Thoracic aorta (tissue), 2 donors: ENCODE data around the gene AGAP5. TPM values are rescaled to one million over a fixed set of nuclear protein-coding genes. Genes with fewer than 3 reads are reported as not detected.
"Not testable (repeated sequence)": the region's sequence is repeated elsewhere in the genome, so short reads cannot be mapped to it uniquely, and the experiment has no call there.

Experiments
- ATAC-seq: fragments of 150-250 bp; one replicate; pipeline ENCODE4 v1.8.0; 2017; ENCODE audit warnings: low read depth; ENCODE audit not compliant: insufficient number of reproducible peaks, low FRiP score
- DNase-seq: peaks from one replicate; pipeline ENCODE4 v3.0.0-alpha.2; 2020; ENCODE audit warnings: low spot score
- H3K27ac ChIP-seq, 2 donors: fragments of 200-600 bp; sonication (generic); 1 replicate in 1 of 2; 2 replicates in 1 of 2; pipeline ENCODE4 v1.5.1; 2016; ENCODE audit warnings: mild to moderate bottlenecking in 2 of 2, moderate library complexity in 2 of 2
- H3K27me3 ChIP-seq: fragments of 200-600 bp; sonication (generic); replicated peaks from 2 replicates; pipeline ENCODE4 v1.6.0; 2016; ENCODE audit warnings: mild to moderate bottlenecking; ENCODE audit not compliant: insufficient read depth
- H3K36me3 ChIP-seq: fragments of 200-600 bp; sonication (generic); one replicate; pipeline ENCODE4 v1.5.1; 2016
- H3K4me1 ChIP-seq, 2 donors: fragments of 200-600 bp; sonication (generic); 1 replicate in 1 of 2; 2 replicates in 1 of 2; pipeline versions ENCODE4 v1.5.1 to v1.6.0; 2016; ENCODE audit warnings: low read depth in 2 of 2, mild to moderate bottlenecking in 1 of 2; ENCODE audit not compliant: control insufficient read depth in 1 of 2
- H3K4me3 ChIP-seq: fragments of 200-600 bp; sonication (generic); 2 replicates; pipeline ENCODE4 v1.5.1; 2016; ENCODE audit warnings: mild to moderate bottlenecking
- H3K9me3 ChIP-seq: fragments of 200-600 bp; sonication (generic); 2 replicates; pipeline ENCODE4 v1.5.1; 2016
- total RNA-seq, 2 donors: library from RNA; depleted of rRNA; stranded (reverse); fragments of >200 nt; gene quantifications; one replicate each; pipeline versions ENCODE4 v1.1.0 to v1.2.3, GENCODE V29; 2016
- TF ChIP-seq, protein P1 (sequence below): fragments of 200-600 bp; sonication (generic); IDR thresholded peaks from one replicate; pipeline ENCODE4 v1.5.1; 2019; ENCODE audit warnings: antibody characterized with exemption

Gene AGAP5
- 10 to 100 TPM in 1 of 2 donors, 1 to 10 TPM in 1; 4.5 to 10.9 TPM for total RNA-seq

DNA sequence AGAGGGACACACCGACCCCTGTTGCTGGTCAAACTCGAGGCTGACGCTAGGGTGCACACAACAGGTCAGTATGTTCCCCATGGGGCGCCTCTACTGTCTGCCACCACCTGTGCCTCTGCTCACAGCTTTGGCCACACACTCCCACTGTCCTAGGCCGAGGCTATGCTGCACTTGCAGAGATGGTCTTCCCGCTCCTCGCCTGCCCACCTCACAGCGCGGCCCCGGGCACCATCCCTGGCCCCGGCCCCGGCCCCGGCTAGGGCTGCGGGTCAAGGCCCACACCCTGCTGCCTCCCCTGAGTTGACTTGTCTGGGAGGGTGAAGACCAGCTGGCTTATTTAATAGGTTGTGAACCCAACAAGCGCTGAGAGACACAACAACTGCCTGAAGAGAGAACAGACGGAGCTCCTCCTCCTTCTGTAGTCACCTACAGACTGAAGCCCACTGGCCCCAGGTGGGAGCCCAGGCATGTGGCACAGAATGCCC lies at the start of gene AGAP5:
TSS of gene AGAP5 (minus strand) at position 435 of the 485 bp plus-strand sequence. CDS start at position 81, 354 bp downstream.
- not testable (repeated sequence) for H3K9me3 ChIP-seq, H3K27ac ChIP-seq, H3K27me3 ChIP-seq, ATAC-seq, H3K4me1 ChIP-seq, H3K4me3 ChIP-seq, H3K36me3 ChIP-seq, DNase-seq

DNA sequence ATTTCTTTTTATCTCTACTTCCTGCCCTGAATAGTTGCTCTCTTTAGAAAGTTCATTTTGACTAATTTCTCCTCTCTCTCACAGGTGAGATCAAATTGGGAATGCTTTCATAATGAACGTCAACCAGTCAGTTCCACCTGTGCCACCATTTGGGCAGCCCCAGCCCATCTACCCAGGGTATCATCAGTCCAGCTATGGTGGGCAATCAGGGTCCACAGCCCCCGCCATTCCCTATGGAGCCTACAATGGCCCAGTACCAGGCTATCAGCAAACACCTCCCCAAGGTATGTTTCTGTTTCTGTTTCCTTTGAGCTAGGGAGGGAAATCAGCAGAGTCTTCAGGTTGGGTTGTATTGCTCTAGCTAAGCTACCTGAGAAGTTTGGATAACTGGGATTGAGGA lies 48.8 kb upstream of the AGAP5 start:
- no peak for ATAC-seq
- Histone ChIP-seq H3K27me3 (no peaks in the 10 kb centered on the region), H3K9me3 (no peaks in the 10 kb centered on the region), H3K27ac (no peak overlapping the region), H3K4me3 (no peak overlapping the region), H3K4me1 (peaks cover 23 to 62% of the 10 kb centered on the region in 2 donors), H3K36me3 (peaks cover 23% of the 10 kb centered on the region)
- DNase-seq = no peak
- TF ChIP-seq, protein P1, sequence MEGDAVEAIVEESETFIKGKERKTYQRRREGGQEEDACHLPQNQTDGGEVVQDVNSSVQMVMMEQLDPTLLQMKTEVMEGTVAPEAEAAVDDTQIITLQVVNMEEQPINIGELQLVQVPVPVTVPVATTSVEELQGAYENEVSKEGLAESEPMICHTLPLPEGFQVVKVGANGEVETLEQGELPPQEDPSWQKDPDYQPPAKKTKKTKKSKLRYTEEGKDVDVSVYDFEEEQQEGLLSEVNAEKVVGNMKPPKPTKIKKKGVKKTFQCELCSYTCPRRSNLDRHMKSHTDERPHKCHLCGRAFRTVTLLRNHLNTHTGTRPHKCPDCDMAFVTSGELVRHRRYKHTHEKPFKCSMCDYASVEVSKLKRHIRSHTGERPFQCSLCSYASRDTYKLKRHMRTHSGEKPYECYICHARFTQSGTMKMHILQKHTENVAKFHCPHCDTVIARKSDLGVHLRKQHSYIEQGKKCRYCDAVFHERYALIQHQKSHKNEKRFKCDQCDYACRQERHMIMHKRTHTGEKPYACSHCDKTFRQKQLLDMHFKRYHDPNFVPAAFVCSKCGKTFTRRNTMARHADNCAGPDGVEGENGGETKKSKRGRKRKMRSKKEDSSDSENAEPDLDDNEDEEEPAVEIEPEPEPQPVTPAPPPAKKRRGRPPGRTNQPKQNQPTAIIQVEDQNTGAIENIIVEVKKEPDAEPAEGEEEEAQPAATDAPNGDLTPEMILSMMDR = no peak

DNA sequence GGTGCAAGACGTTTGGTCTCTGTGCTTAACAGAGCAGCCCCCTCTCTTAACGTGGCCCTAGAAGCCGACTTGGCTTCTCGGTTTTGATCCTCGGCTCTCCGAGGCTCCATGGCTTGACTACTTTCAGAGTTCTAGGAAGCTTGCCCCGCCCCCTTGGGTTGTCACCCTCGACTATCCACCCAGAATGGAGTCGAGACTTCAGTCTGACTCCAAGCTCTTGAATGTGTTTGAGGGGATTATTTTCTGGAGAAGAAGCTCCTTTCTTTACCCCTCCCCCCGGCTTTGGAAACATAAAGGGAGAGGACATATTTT lies 46.7 kb upstream of the AGAP5 start:
- Histone ChIP-seq H3K4me1 (peaks cover 20 to 49% of the 10 kb centered on the region in 2 donors), H3K27ac (peak overlapping the region; percentile 89 to 97), H3K4me3 (peak overlapping the region; percentile 80), H3K9me3 (no peaks in the 10 kb centered on the region), H3K27me3 (no peaks in the 10 kb centered on the region), H3K36me3 (peaks cover 12% of the 10 kb centered on the region)
- no peak for ATAC-seq
- TF ChIP-seq, protein P1 = no peak
- peak; percentile 19 for DNase-seq

DNA sequence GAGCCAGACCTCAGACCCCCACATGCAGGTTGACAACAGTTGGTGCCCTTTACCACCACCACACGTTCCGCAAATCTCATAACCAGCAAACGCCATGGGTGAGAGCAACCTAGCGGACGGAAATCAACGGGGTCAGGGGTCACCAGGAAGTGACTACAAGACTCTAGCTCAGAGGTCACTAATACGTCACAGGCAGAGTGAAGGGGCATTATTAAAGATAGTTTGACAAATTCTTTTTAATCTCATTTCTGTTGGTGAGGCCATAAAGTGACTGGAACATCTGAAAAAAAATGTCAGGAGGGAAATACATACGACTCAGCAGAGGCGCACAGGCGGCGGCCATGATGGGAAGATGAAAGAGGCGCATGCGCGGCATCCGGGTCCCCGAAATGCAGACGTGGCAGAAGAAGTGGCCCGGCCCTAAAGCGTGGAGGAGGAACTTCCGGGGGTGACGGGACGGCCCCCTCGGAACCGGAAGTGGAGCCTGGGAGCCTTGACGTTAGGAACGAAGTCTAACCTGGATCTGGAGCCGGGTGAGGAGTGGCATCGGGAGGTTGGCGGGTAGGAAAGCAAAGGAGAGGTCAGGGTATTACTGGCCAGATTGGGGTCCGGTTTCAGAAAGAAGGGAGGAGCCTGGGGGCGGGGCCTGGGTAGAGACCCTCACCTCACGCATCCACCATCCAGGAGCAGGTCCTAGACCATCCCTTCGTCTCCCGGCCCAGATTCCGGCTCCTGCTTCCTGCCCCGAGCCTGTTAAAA lies 46.2 kb upstream of the AGAP5 start, which contains the start of gene SEC24C:
TSS of gene SEC24C (plus strand) at position 468 of the 759 bp plus-strand sequence. CDS start 2,461 bp downstream, outside the sequence.
- H3K4me1 ChIP-seq = peaks cover 20 to 44% of the 10 kb centered on the region in 2 donors
- ATAC-seq = peak; percentile 79

DNA sequence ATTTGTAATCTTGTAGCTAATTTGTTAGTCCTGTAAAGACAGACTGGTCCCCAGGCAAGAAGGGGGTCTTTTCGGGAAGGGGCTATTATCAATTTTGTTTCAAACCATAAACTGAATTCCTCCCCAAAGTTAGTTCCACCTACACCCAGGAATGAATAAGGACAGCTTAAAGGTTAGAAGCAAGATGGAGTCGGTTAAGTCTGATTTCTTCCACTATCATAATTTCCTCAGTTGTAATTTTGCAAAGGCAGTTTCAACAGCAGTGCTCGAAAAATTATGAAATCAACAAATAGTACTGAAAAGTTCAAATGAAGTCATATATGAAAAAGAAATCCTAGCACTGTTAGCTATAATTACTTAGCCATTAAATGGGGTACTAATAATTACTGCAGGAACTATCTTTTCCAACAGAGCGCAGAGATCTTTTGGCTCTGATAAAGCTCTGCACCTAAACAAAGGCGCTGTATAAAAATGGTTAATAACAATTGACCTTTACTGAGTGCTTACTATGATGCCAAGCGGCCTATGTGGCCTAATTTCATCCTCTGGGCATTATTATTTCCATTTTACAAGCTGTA lies 45.5 kb upstream of the AGAP5 start:
- Histone ChIP-seq H3K4me1 (peaks cover 16 to 37% of the 10 kb centered on the region in 2 donors), H3K27me3 (no peaks in the 10 kb centered on the region), H3K9me3 (no peaks in the 10 kb centered on the region), H3K36me3 (peaks cover 3% of the 10 kb centered on the region), H3K27ac (peak overlapping the region; percentile 89 to 97), H3K4me3 (peak overlapping the region; percentile 80)
- ATAC-seq (no peak), DNase-seq (no peak)
- TF ChIP-seq, protein P1 = no peak

More for the DNA sequence above, 46.2 kb upstream of the AGAP5 start, which contains the start of gene SEC24C:
- DNase-seq = peak; percentile 82
- Histone ChIP-seq H3K9me3 (no peaks in the 10 kb centered on the region), H3K27me3 (no peaks in the 10 kb centered on the region), H3K36me3 (peaks cover 10% of the 10 kb centered on the region), H3K27ac (peak within 1 kb of the TSS; percentile 89 to 97), H3K4me3 (peak within 1 kb of the TSS; percentile 80)
- TF ChIP-seq, protein P1 = no peak
